Measurements from ENCODE around the gene NCOR2.
"Not testable (repeated sequence)": the region's sequence is repeated elsewhere in the genome, so short reads cannot be mapped to it uniquely, and the experiment has no call there.

Gene NCOR2

DNA sequence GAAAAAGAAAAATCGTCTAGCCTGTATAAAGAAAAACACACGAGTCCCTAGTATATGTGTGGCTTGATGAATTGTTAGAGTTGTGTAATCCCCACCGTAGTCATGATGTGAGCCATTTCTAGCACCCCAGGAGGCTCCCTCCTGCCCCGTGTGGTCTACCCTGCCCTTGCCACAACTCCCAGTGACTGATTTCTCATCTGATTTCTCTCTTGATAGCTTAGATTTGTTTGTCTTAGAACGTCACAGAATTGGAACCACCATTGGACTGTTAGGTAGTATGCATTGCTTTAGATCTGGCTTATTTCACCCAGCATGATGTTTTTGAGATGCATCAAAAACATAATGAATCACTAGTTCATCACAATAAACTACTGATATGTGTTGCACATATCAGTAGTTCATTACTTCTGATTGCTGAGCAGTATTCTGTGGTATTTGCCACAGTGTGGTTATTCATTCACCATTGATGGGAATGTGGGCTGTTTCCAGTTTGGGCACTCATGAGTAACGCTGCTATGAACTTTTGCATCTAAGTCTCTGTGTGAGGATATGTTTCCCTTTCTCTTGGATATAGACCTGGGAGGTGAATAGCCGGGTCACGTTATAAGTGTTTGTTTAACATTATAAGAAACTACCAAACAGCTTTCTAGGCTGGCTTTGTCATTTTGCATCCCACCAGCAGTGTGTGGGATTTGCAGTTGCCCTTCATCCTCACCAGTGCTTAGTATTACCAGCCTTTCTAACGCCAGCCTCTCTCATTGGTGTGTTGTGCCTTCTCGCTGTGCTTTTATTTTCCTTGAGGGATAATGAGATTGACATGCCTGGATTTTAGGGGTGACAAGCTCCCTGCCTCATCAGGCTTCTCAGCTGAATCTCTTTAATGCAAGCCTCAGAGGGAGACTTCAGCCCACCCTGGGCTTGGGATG is 31.9 kb upstream of the NCOR2 start:
- DNase-seq, result no peak

DNA sequence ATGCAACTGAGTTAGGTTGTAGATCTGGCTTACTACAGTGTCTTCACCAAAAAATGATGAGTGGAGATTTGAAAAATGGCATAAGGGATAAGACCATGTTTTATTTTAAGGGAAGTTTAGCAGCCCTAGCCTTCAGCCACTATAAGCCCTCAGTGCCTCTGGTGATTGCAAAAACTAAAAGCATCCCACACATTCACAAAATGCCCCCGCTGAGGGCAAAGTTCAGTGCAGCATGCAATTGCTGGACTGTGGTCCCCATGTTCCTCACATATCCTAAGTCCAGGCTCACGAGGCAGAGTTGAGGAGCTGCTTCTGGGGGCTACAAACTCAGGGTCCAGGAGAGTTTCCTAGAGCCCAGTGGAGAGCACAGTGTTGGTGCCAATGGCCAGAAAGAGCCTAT is 29.6 kb upstream of the NCOR2 start:
- no peak for DNase-seq

DNA sequence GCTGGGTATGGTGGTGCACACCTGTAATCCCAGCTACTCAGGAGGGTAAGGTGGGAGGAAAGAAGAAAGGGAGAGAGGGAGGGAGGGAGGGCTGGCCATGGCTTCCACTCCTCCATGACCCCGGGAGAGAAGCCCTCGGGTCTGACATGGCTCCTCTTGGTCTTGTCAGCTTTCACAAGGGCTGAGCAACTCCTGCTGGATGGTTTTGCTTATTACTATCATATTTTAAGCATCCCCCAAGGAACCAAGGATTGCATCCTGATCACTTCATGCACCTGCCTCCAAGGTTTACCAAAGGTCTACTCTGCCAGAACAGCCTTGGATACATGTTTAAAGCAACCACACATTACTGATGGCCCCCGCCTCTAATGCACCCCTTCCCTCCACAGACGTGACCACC is 28.0 kb upstream of the NCOR2 start:
- DNase-seq, result peak; percentile 18

DNA sequence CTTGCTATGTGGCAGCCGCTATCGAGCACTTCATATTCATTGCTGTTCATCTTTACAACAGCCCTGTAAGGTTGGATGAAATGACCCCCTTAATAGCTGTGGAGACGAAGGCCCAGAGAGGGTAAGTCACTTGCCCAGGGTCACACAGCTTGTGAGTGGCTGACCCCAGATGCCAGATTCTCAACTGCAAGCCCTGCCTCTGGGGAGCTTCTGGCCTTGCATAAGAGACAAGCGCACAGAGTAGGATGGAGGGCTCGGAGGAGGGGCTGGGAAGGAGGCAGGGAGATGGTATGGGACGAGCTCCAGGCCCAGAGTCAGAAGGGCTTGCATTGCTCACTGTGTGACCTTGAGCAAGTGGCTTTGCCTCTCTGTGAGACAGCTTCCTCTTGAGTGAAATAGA is 27.4 kb upstream of the NCOR2 start:
- DNase-seq, result no peak

GRCh38 chr12:124593851-124594401 is 26.5 kb upstream of the NCOR2 start:
- no peak for DNase-seq

DNA sequence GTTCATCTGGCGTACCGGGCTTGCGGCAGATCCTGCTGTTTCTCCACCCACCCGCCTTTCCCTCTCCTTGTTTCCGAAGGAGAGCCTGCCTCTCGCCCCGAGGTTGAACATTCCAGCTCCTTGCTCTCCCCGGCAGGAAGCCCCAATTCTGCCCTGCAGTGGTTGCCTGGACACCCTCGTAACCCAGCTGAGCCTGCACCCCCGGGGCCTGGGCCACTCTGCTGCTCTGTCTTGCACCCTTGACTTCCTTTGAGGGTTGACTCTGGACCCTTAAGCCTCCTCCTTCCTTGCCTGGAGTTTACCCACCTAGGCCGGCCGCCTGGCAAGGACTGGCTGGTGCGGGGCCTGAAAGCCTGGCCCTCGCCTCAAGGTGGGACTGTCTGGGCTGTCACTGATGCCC is 25.8 kb upstream of the NCOR2 start:
- DNase-seq, result no peak

DNA sequence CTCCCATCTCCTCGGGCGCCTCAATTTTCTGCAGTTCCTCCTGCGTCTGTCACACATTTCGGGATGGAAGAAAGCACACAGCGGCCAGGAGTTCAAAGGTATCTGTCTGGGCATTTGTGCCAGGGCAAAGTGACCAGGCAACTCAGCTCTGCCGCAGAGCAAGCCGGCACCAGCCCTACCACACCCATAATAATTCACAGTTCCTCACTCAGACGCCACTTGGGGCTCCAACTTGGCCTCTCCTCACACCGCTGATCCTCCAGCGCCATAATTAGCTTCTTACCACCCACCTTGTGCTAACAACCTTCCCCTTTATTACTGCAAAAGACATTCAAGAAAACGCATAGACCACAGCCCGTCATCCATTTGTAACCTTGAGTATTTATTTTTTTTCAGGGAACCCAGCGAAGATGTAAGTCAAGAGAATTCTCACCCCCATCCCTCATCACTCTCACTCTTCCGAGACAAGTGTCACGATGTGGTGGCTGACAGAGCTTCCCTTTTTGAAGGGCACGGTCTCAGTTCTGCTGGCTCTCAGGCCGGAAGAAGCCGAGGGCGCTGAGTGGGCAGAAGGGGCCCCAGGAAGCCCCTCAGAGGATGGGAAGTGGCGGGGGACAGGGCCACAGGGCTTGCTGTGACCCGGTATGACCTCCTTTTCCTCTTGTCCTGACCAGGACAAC is 25.2 kb upstream of the NCOR2 start:
- DNase-seq, result no peak

DNA sequence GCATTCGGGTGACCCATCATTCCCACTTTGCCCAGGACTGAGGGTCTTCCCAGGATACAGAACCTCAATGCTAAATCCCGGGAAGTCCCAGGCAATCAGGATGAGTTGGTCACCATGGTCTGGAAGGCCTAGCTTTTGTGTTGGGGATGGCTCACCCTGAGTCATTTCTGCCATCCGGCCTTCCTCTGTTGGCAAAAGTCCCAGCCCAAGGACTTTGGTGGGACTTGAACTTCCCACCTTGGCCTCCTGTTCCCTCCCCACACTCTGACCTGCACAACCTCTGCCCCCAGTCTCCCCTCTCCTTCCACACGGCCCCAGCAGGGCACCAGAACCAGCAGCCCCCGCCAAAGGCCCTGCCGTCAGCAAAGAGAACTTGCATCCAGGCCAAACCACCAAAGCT is 24.6 kb upstream of the NCOR2 start:
- DNase-seq, result no peak

DNA sequence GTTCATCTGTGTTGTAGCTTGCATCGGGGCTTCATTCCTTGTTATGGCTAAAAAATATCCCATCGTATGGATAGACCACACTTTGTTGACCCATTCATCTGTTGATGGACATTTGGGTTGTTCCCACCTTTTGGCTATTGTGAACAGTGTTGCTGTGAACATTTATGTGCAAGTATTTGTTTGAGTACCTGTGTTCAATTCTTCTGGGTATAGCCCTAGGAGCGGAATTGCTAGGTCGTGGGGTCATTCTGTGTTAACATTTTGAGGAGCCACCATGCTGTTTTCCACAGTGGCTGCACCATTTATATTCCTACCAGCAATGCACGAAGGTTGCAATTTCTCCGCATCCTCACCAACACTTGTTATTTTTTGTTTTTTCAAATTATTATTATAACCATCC is 23.0 kb upstream of the NCOR2 start:
- DNase-seq, result no peak

GRCh38 chr12:124588751-124589267 is 21.4 kb upstream of the NCOR2 start:
- peak; percentile 36 for DNase-seq

GRCh38 chr12:124588018-124588634 is 20.7 kb upstream of the NCOR2 start:
- DNase-seq, result peak; percentile 62

- DNase-seq, result peak; percentile 97
These were observed 19.3 kb upstream of the NCOR2 start for GRCh38 chr12:124586756-124587155.

- DNase-seq, result not testable (repeated sequence)
These were observed 17.1 kb upstream of the NCOR2 start for GRCh38 chr12:124584494-124584893.

DNA sequence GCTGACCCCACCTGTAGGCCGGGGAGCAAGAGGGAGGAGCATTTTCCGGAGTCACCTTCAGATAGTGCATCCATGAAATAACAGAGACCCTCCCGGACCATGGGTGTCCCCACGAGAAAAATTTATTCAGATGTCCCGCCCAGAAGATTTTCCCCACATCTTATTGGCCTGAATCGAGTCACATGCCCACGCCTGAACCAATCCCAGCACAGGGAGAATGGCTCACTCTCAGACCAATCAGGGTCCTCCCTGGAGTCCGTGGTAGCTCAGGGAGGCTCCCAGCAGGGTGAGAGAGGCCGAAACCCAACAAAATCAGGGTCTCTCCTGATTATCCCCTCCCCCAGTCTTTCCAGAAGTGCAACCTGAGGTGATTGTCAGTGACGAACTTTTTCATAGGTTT is 16.4 kb upstream of the NCOR2 start:
- no peak for DNase-seq

- no peak for DNase-seq
These were observed 14.7 kb upstream of the NCOR2 start for GRCh38 chr12:124582108-124582424.

DNA sequence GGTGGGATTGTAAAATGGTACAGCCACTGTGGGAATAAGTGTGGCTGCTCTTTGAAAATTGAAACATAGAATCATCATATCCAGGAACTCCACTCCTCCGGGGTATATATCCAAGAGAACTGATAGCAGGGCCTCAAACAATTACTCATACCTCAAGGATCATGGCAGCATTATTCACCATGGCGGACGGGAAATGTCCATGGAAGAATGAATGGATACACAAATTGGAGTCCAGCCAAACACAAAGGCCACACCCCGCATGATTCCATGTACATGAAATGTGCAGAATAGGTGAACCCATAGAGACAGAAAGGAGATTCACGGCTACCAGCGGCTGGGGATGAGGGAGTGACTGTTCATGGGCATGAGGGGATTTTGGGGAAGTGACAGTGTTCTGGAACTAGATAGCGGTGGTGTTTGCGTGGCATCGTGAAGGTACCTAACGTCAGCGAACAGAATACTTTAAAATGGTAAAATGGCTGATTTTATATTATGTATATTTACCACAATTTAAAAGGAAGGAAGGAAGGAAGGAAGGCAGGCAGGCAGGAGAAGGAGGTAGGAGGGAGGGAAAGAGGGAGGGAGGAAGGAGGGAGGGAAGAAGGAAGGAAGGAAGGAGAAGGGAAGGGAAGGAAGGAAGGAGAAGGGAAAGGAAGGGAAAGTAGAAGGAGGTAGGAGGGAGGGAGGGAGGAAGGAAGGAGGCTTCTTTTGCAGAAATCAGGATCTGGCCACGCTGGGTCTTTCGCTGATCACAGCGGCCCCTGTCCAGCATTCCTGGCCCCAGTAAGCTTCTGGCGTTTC is 14.1 kb upstream of the NCOR2 start:
- no peak for DNase-seq

- no peak for DNase-seq
These were observed 12.6 kb upstream of the NCOR2 start for GRCh38 chr12:124579921-124580517.

DNA sequence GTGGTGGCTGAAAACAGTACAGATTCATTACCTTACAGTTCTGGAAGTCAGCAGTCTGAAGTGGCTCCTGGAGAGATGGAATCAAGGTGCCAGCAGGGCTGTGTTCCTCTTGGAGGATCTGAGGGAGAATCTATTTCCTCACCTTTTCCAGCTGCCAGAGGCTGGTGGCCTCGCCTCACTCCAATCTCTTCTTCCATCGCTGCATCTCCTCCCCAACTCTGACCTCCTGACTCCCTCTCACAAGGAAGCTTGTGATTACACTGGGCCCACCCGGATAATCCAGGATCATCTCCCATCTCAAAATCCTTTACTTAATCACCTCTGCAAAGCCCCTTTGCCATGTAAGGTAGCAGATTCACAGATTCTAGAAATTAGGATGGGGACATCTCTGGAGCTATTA is 11.4 kb upstream of the NCOR2 start:
- DNase-seq, result no peak

GRCh38 chr12:124578445-124578844 is 11.0 kb upstream of the NCOR2 start:
- no peak for DNase-seq

GRCh38 chr12:124577986-124578385 is 10.6 kb upstream of the NCOR2 start:
- DNase-seq, result no peak

- DNase-seq, result no peak
These were observed 10.0 kb upstream of the NCOR2 start for GRCh38 chr12:124577374-124577773.

- DNase-seq, result no peak
These were observed 8.7 kb upstream of the NCOR2 start for GRCh38 chr12:124576061-124576650.

Data from DMS53 (cell line).